Mucosa of stomach (tissue), 1 donor: ENCODE data around the gene DNAJB13.
A peak's percentile ranks its signal among the peaks of the same experiment; 100 is the strongest.
"Not testable (repeated sequence)": the region's sequence is repeated elsewhere in the genome, so short reads cannot be mapped to it uniquely, and the experiment has no call there.

Experiments used
- H3K27me3 ChIP-seq: one replicate; pipeline ENCODE4 v1.7.0; 2013; ENCODE audit warnings: mild to moderate bottlenecking, low read length; ENCODE audit not compliant: control insufficient read depth, insufficient read depth
- H3K36me3 ChIP-seq: one replicate; pipeline ENCODE4 v1.7.0; 2013; ENCODE audit warnings: low read length; ENCODE audit not compliant: control insufficient read depth, insufficient read depth
- H3K4me1 ChIP-seq: one replicate; pipeline ENCODE4 v1.7.0; 2013; ENCODE audit warnings: mild to moderate bottlenecking, low read length; ENCODE audit not compliant: control insufficient read depth, insufficient read depth
- H3K4me3 ChIP-seq: one replicate; pipeline ENCODE4 v1.7.0; 2013; ENCODE audit warnings: low read length
- H3K9ac ChIP-seq: one replicate; pipeline ENCODE4 v1.7.0; 2013; ENCODE audit warnings: mild to moderate bottlenecking, low read length, moderate library complexity
- H3K9me3 ChIP-seq: one replicate; pipeline ENCODE4 v1.7.0; 2013; ENCODE audit warnings: mild to moderate bottlenecking, low read length, moderate library complexity; ENCODE audit not compliant: control insufficient read depth
- donor health status: Pancreatic carcinoma.

DNAJB13 gene

GRCh38 chr11:73982990-73983740 is 32.3 kb downstream of the DNAJB13 start:
- Histone ChIP-seq H3K9ac (peak overlapping the region; percentile 80), H3K9me3 (no peaks in the 10 kb centered on the region), H3K27me3 (no peaks in the 10 kb centered on the region), H3K36me3 (no peaks in the 10 kb centered on the region), H3K4me1 (peaks cover 43% of the 10 kb centered on the region), H3K4me3 (peak overlapping the region; percentile 84)

GRCh38 chr11:73983741-73984538 is 33.1 kb downstream of the DNAJB13 start:
- peak overlapping the region; percentile 84 for H3K4me3 ChIP-seq
- H3K4me1 ChIP-seq, result peaks cover 38% of the 10 kb centered on the region
- peak overlapping the region; percentile 26 for H3K9ac ChIP-seq
- no peaks in the 10 kb centered on the region for H3K36me3 ChIP-seq
- H3K27me3 ChIP-seq, result no peaks in the 10 kb centered on the region
- H3K9me3 ChIP-seq, result no peaks in the 10 kb centered on the region

- not testable (repeated sequence) for H3K36me3 ChIP-seq, H3K4me3 ChIP-seq, H3K9me3 ChIP-seq, H3K9ac ChIP-seq, H3K27me3 ChIP-seq
- peaks cover 23% of the 10 kb centered on the region for H3K4me1 ChIP-seq
Observed at GRCh38 chr11:73985661-73986060, 34.8 kb downstream of the DNAJB13 start.

GRCh38 chr11:73988227-73988626 is 37.4 kb downstream of the DNAJB13 start:
- H3K4me1 ChIP-seq, result peaks cover 4% of the 10 kb centered on the region
- H3K9ac ChIP-seq, result no peak overlapping the region
- no peaks in the 10 kb centered on the region for H3K36me3 ChIP-seq
- no peaks in the 10 kb centered on the region for H3K9me3 ChIP-seq
- H3K4me3 ChIP-seq, result no peak overlapping the region
- H3K27me3 ChIP-seq, result no peaks in the 10 kb centered on the region

- H3K36me3 ChIP-seq, result no peaks in the 10 kb centered on the region
- H3K9me3 ChIP-seq, result no peaks in the 10 kb centered on the region
- no peak overlapping the region for H3K9ac ChIP-seq
- no peaks in the 10 kb centered on the region for H3K27me3 ChIP-seq
- no peak overlapping the region for H3K4me3 ChIP-seq
- H3K4me1 ChIP-seq, result no peaks in the 10 kb centered on the region
Observed at GRCh38 chr11:73989156-73989555, 38.3 kb downstream of the DNAJB13 start.

GRCh38 chr11:73990730-73991129 is 39.9 kb downstream of the DNAJB13 start:
- no peak overlapping the region for H3K4me3 ChIP-seq

GRCh38 chr11:73991471-73992006 is 40.7 kb downstream of the DNAJB13 start:
- H3K27me3 ChIP-seq, result no peaks in the 10 kb centered on the region
- no peaks in the 10 kb centered on the region for H3K4me1 ChIP-seq
- no peak overlapping the region for H3K9ac ChIP-seq
- H3K9me3 ChIP-seq, result no peaks in the 10 kb centered on the region
- H3K4me3 ChIP-seq, result no peak overlapping the region
- H3K36me3 ChIP-seq, result no peaks in the 10 kb centered on the region

More at GRCh38 chr11:73990730-73991129, 39.9 kb downstream of the DNAJB13 start:
- Histone ChIP-seq H3K9me3 (no peaks in the 10 kb centered on the region), H3K27me3 (no peaks in the 10 kb centered on the region), H3K4me1 (no peaks in the 10 kb centered on the region), H3K36me3 (no peaks in the 10 kb centered on the region), H3K9ac (no peak overlapping the region)

GRCh38 chr11:73995247-73995646 is 44.4 kb downstream of the DNAJB13 start:
- Histone ChIP-seq H3K4me3 (no peak overlapping the region), H3K27me3 (no peaks in the 10 kb centered on the region), H3K36me3 (no peaks in the 10 kb centered on the region), H3K9ac (no peak overlapping the region), H3K4me1 (no peaks in the 10 kb centered on the region), H3K9me3 (no peaks in the 10 kb centered on the region)

- Histone ChIP-seq H3K4me3 (no peak overlapping the region), H3K4me1 (no peaks in the 10 kb centered on the region), H3K36me3 (no peaks in the 10 kb centered on the region), H3K27me3 (no peaks in the 10 kb centered on the region), H3K9me3 (no peaks in the 10 kb centered on the region), H3K9ac (no peak overlapping the region)
Observed at GRCh38 chr11:73995731-73996130, 44.9 kb downstream of the DNAJB13 start.

GRCh38 chr11:73996161-73996747 is 45.4 kb downstream of the DNAJB13 start:
- no peak overlapping the region for H3K9ac ChIP-seq
- no peaks in the 10 kb centered on the region for H3K9me3 ChIP-seq
- no peaks in the 10 kb centered on the region for H3K4me1 ChIP-seq
- no peaks in the 10 kb centered on the region for H3K27me3 ChIP-seq
- no peaks in the 10 kb centered on the region for H3K36me3 ChIP-seq
- H3K4me3 ChIP-seq, result no peak overlapping the region

GRCh38 chr11:73997120-73997770 is 46.4 kb downstream of the DNAJB13 start:
- Histone ChIP-seq H3K27me3 (no peaks in the 10 kb centered on the region), H3K9me3 (no peaks in the 10 kb centered on the region), H3K36me3 (no peaks in the 10 kb centered on the region), H3K4me1 (peaks cover 6% of the 10 kb centered on the region), H3K9ac (no peak overlapping the region), H3K4me3 (no peak overlapping the region)
